Hepatocyte (in vitro differentiated cells): ENCODE data around the gene FBXL7. TPM values are rescaled to one million over a fixed set of nuclear protein-coding genes. Genes with fewer than 3 reads are reported as not detected.

Experiments
- DNase-seq: peaks from one replicate; pipeline ENCODE4 v3.0.0-alpha.2; 2016; ENCODE audit warnings: low spot score
- H2AFZ ChIP-seq: fragments of 200-600 bp; sonication (generic); 2 replicates; pipeline ENCODE4 v1.6.0; 2016; ENCODE audit warnings: antibody characterized with exemption, mild to moderate bottlenecking
- H3K27ac ChIP-seq: fragments of 200-600 bp; sonication (generic); 2 replicates; pipeline ENCODE4 v1.5.1; 2016; ENCODE audit warnings: mild to moderate bottlenecking
- H3K27me3 ChIP-seq: fragments of 200-600 bp; sonication (generic); 2 replicates; pipeline ENCODE4 v1.6.1; 2016
- H3K36me3 ChIP-seq: fragments of 200-600 bp; sonication (generic); replicated peaks from 2 replicates; pipeline ENCODE4 v1.5.1; 2016; ENCODE audit warnings: low read depth; ENCODE audit not compliant: insufficient read depth
- H3K4me1 ChIP-seq: fragments of 200-600 bp; sonication (generic); 2 replicates; pipeline ENCODE4 v1.5.1; 2016; ENCODE audit warnings: mild to moderate bottlenecking, moderate library complexity; ENCODE audit not compliant: insufficient read depth
- H3K4me2 ChIP-seq: fragments of 200-600 bp; sonication (generic); 2 replicates; pipeline ENCODE4 v1.6.0; 2016
- H3K4me3 ChIP-seq: fragments of 200-600 bp; sonication (generic); 2 replicates; pipeline ENCODE4 v1.5.1; 2016; ENCODE audit warnings: mild to moderate bottlenecking
- H3K79me2 ChIP-seq: fragments of 200-600 bp; sonication (generic); 2 replicates; pipeline ENCODE4 v1.6.0; 2017; ENCODE audit warnings: mild to moderate bottlenecking
- H3K9me2 ChIP-seq: fragments of 200-600 bp; sonication (generic); replicated peaks from 2 replicates; pipeline ENCODE4 v1.6.0; 2017; ENCODE audit warnings: mild to moderate bottlenecking; ENCODE audit not compliant: insufficient read depth
- H3K9me3 ChIP-seq: fragments of 200-600 bp; sonication (generic); 2 replicates; pipeline ENCODE4 v1.5.1; 2016; ENCODE audit warnings: low read depth, mild to moderate bottlenecking
- H4K20me1 ChIP-seq: fragments of 200-600 bp; sonication (generic); 2 replicates; pipeline ENCODE4 v1.6.0; 2016; ENCODE audit warnings: mild to moderate bottlenecking; ENCODE audit not compliant: insufficient read depth, poor library complexity, severe bottlenecking
- CTCF ChIP-seq: fragments of 200-600 bp; sonication (generic); IDR thresholded peaks from 2 replicates; pipeline ENCODE4 v1.5.1; 2016; ENCODE audit warnings: antibody characterized with exemption, mild to moderate bottlenecking; ENCODE audit not compliant: poor library complexity
- EZH2 ChIP-seq: fragments of 200-600 bp; sonication (generic); IDR thresholded peaks from 2 replicates; pipeline ENCODE4 v1.6.1; 2016; ENCODE audit warnings: antibody characterized with exemption, mild to moderate bottlenecking, borderline replicate concordance
- EZH2phosphoT487 ChIP-seq: fragments of 200-600 bp; sonication (generic); IDR thresholded peaks from one replicate; pipeline ENCODE4 v1.6.1; 2018; ENCODE audit warnings: antibody characterized with exemption, mild to moderate bottlenecking, low read depth, moderate library complexity; ENCODE audit not compliant: unreplicated experiment, severe bottlenecking
- WGBS: methylation state at CpG from one replicate; pipeline ENCODE4 v1.1.6; 2016; ENCODE audit warnings: low lambda C conversion rate; ENCODE audit errors: missing lambda C conversion rate; 5-methylcytosine and 5-hydroxymethylcytosine counted together
- polyA plus RNA-seq: library from polyadenylated mRNA; unstranded; fragments of >200 nt; fragmentation: Nextera tagmentation; extraction: Ambion mirVana; gene quantifications from 2 replicates; pipeline ENCODE4 v1.2.1, GENCODE V29; 2016
- total RNA-seq: library from RNA; depleted of rRNA; stranded (reverse); fragments of >200 nt; gene quantifications from 2 replicates; pipeline ENCODE4 v1.2.3, GENCODE V29; 2014

FBXL7 gene
- total and polyA plus RNA-seq, 2 experiments from 2014 or later: 8.4 to 10.3 TPM

GRCh38 chr5:15566306-15566705 lies 66.3 kb downstream of the FBXL7 start:
- H3K9me3 ChIP-seq: no peaks in the 10 kb centered on the region
- no peak overlapping the region for H3K27ac ChIP-seq
- H4K20me1 ChIP-seq: no peaks in the 10 kb centered on the region
- WGBS: 89% methylated on average over 4 of the region's 4 CpGs
- peaks cover 4% of the 10 kb centered on the region for H3K4me1 ChIP-seq
- H3K4me2 ChIP-seq: no peak overlapping the region
- no peak for DNase-seq
- no peaks in the 10 kb centered on the region for H3K36me3 ChIP-seq
- TF ChIP-seq EZH2phosphoT487: no peak
- no peak for TF ChIP-seq EZH2
- TF ChIP-seq CTCF: no peak
- H2AFZ ChIP-seq: no peak overlapping the region
- H3K4me3 ChIP-seq: no peak overlapping the region
- no peaks in the 10 kb centered on the region for H3K9me2 ChIP-seq
- no peaks in the 10 kb centered on the region for H3K79me2 ChIP-seq
- no peaks in the 10 kb centered on the region for H3K27me3 ChIP-seq

GRCh38 chr5:15566789-15567188 lies 66.8 kb downstream of the FBXL7 start:
- no peaks in the 10 kb centered on the region for H4K20me1 ChIP-seq
- H3K4me2 ChIP-seq: no peak overlapping the region
- H3K4me3 ChIP-seq: no peak overlapping the region
- no peaks in the 10 kb centered on the region for H3K9me3 ChIP-seq
- no peak overlapping the region for H2AFZ ChIP-seq
- TF ChIP-seq EZH2phosphoT487 (no peak), CTCF (no peak), EZH2 (no peak)
- peaks cover 4% of the 10 kb centered on the region for H3K4me1 ChIP-seq
- no peaks in the 10 kb centered on the region for H3K36me3 ChIP-seq
- H3K9me2 ChIP-seq: no peaks in the 10 kb centered on the region
- H3K79me2 ChIP-seq: no peaks in the 10 kb centered on the region
- H3K27me3 ChIP-seq: no peaks in the 10 kb centered on the region
- H3K27ac ChIP-seq: no peak overlapping the region
- no peak for DNase-seq

- H2AFZ ChIP-seq: no peak overlapping the region
- no peaks in the 10 kb centered on the region for H3K79me2 ChIP-seq
- H3K4me1 ChIP-seq: peaks cover under 1% of the 10 kb centered on the region
- no peak overlapping the region for H3K27ac ChIP-seq
- no peaks in the 10 kb centered on the region for H4K20me1 ChIP-seq
- H3K9me2 ChIP-seq: no peaks in the 10 kb centered on the region
- TF ChIP-seq EZH2 (no peak), EZH2phosphoT487 (no peak), CTCF (no peak)
- H3K4me2 ChIP-seq: no peak overlapping the region
- no peak overlapping the region for H3K4me3 ChIP-seq
- no peaks in the 10 kb centered on the region for H3K27me3 ChIP-seq
- 88% methylated on average over 5 of the region's 5 CpGs for WGBS
- H3K36me3 ChIP-seq: no peaks in the 10 kb centered on the region
- DNase-seq: no peak
- H3K9me3 ChIP-seq: no peaks in the 10 kb centered on the region
Measured at GRCh38 chr5:15570491-15570890, 70.5 kb downstream of the FBXL7 start.

GRCh38 chr5:15571081-15571480 lies 71.1 kb downstream of the FBXL7 start:
- H3K27ac ChIP-seq: no peak overlapping the region
- H3K36me3 ChIP-seq: no peaks in the 10 kb centered on the region
- 89% methylated on average over 1 of the region's 1 CpG for WGBS
- no peak overlapping the region for H3K4me2 ChIP-seq
- no peaks in the 10 kb centered on the region for H3K9me2 ChIP-seq
- no peaks in the 10 kb centered on the region for H3K27me3 ChIP-seq
- H3K9me3 ChIP-seq: no peaks in the 10 kb centered on the region
- no peaks in the 10 kb centered on the region for H4K20me1 ChIP-seq
- DNase-seq: no peak
- H3K79me2 ChIP-seq: no peaks in the 10 kb centered on the region
- H3K4me1 ChIP-seq: no peaks in the 10 kb centered on the region
- no peak overlapping the region for H3K4me3 ChIP-seq
- TF ChIP-seq CTCF (no peak), EZH2 (no peak), EZH2phosphoT487 (no peak)
- H2AFZ ChIP-seq: no peak overlapping the region
